COR-L47 (cell line): ENCODE results near the gene PTGER4.

Experiments
- DNase-seq: peaks from one replicate; lab custom pipeline; 2025; lab: John Stamatoyannopoulos, UW

Gene PTGER4

GRCh38 chr5:40669606-40670390 lies 9.9 kb upstream of the PTGER4 start:
- DNase-seq = no peak

GRCh38 chr5:40672425-40672824 lies 7.3 kb upstream of the PTGER4 start:
- no peak for DNase-seq

DNA sequence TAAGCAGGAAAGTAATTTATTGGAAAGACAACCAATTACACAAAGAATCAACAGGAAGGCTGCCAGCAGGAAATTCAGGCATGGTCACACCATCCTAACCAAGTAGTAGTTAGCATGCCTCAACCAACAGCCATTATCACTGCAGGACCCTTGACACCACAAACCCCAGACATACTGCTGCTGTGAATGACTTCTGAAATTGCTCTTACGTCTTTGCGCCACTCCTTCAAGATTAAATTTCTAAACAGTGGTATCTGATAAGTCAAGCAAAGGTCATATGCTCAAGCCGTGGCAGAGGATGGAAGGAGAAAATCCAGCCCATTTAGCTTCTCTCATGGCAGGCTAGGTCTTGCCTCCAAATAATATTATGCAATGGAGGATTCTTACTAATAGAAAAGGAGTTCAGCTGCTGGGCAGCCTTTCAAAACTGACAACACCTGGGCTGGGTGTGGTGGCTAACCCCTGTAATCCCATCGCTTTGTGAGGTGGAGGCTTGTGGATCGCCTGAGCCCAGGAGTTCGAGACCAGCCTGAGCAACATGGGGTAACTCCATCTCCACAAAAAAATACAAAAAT lies 5.0 kb upstream of the PTGER4 start:
- no peak for DNase-seq

- no peak for DNase-seq
Observed at GRCh38 chr5:40675396-40676133, 4.2 kb upstream of the PTGER4 start.

- DNase-seq = no peak
Observed at GRCh38 chr5:40676613-40677343, 2.9 kb upstream of the PTGER4 start.

DNA sequence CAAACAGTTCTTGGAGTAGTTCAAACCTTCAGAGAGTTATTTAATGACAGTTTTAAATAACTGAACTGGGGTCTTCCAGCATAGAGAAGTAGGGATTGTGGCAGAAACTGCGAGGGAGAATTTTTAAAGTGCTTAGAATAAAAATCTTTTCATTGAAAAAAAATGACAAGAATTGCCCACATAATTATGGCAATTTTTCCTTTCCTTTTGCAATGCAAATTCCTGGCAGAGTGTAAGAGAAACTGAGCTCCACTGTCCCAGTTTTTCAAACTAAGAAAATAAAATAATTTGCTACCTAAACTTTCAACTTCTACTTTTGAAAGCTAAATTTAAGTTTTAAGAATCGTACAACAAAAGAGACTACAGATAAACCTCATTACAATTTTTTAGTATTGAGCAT lies 2.3 kb upstream of the PTGER4 start:
- no peak for DNase-seq

DNA sequence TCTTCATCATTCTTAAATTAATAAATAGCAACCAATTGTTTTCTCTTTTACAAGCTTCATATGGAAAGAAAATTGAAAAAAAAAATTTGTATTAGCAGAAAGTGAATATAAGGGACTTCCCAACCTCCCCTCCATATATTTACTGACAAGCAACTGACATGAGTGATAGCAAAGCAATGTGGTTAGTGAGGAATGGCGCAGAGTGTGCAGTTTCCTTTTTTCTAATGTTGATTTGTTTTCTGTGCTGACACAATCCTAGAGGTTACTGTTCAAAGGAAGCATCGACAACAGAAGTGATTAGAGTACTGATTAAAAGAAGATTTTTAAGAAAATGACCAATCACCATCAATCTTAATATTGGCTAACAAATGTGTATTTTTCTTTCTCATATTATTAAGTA lies 1.7 kb upstream of the PTGER4 start:
- no peak for DNase-seq

DNA sequence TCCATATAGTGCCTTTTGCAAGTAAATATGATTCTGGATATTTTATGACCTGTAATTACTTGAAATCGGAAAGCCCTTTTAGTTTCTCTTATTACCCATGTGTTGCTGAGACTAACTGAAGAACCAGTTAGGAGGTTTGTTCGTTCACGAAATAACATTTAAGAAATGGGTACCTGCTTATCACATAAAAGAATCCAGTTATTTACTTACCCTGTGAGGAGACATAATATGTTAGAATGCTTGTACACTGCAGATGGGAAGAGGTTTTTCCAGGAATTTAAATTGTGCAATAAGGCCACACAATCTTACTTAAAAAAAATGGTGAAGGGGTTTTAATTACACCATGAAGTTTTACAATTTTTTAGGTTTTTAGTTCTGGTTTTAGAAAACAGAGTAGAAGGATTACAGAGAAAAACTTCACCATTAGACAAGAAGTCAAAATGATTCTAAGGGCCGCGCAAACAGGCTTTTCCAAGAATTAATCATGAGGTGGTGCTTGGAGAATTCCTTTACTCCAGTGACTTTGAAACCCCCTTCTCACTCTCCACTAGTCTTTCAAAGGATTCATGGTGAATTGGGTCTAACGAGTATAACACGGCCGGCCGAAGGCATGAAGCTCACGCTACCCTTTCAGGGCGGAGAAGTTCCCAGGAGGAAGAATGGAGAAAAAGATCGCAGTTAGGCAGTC lies 1.1 kb upstream of the PTGER4 start:
- no peak for DNase-seq

DNA sequence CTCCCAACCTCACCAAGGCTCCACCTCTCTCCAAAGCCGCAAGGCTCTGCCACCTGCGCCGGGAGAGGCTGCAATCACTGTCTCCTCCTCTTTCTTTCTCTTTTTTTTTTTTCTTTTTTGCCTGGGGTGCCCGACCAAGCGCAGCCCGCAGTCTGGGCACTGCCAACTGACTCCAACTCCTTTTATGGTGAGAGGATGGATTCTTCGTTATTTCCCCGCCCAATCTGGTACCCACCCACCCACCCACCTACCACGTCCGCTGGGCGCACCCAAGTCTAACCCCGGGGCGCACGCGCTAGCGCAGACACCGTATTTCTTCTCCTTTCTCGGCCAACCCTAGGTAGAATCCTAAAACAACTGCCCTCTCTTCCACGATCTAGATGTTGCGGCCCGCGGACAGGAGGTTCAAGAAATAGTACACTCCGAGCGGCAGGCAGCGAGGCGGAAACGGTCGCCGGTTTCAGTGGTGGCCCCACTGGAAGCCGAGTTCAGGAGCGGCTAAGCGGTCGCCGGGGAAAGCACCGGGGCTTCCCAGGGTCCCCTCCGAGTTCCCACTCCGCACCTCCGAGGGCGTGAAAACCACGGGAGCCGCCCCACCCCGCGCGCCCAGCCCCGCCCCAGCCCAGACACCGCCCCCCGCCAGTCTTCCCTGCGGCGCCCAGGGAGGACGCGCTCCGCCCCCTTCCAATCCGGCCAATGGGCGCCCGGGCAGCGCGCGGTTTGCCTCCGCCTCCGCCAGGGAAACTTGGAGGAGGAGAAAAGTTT lies 385 bp upstream of the PTGER4 start:
- no peak for DNase-seq

GRCh38 chr5:40680741-40681362 lies 1.1 kb downstream of the PTGER4 start:
- DNase-seq = no peak

DNA sequence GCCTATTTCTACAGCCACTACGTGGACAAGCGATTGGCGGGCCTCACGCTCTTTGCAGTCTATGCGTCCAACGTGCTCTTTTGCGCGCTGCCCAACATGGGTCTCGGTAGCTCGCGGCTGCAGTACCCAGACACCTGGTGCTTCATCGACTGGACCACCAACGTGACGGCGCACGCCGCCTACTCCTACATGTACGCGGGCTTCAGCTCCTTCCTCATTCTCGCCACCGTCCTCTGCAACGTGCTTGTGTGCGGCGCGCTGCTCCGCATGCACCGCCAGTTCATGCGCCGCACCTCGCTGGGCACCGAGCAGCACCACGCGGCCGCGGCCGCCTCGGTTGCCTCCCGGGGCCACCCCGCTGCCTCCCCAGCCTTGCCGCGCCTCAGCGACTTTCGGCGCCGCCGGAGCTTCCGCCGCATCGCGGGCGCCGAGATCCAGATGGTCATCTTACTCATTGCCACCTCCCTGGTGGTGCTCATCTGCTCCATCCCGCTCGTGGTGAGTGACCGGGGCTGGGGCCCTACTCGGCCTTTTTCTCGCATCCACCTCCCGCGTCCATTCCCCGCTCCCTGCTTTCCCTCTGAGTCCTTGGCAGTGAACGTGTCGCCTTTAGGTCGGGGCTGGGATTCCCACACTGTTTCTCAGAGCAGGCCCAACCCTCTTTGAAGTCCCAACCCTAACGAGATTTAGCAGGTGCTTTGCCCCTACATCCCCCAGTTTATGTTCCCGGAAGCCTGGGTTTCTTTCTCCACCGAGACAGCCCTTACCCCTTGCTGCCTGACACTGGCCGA lies 1.8 kb downstream of the PTGER4 start:
- no peak for DNase-seq

DNA sequence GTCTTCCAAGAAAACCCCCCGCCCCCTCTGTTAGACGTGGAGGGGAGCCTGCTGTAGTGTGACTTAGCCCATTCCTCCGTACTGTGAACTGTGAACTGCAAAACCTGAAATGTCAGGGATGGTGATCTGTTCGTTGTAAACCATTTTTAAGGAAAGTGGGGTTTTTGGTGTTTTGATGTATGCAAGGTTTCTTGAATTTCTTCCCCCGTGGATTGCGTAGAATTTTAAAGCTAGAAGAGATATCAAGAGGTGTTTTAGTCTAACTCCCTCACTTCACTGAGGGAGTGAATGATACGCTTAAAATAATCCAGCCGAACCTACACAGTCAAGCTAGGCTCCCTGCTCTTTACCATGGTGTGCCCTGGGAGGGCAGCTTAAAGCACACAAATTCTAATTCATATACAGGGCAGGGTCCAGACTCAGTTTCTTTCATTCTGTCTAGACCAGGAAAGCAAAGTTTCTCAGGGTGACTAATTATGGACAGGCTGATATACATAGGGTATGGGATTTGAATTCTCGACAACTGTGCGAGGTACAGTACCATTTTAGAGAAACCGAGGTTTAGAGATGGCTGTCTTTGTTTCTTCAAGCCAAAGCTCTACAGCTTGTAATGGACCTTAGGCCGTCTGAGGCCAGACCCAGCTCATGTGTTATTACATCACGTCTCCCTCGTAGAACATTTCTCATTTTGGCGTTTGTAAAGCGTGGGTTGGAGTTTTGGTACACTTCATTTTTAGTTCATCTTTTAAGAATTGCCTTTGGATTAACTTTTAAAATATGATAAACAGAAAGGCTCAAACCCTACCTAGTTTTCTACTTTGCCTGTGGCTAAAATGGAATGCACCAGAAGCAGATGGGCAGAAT lies 2.7 kb downstream of the PTGER4 start:
- no peak for DNase-seq

DNA sequence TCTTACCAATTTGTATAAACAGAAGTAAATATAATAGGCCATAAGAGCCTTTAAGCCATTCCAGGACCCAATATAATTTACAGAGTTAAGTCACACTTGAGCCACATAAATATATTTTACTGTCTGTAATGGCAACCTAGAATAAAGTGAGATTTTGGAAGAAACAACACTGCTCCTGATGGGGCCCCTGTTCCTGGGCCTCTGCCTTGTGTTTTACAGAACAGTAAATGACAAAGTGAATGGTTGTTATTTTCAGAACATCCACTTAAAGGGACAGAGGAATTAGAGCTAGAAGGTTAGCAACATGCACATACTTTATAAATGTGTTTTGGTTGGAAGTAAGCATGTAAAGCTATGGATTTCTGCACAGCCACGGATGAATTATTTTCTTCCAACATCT lies 3.6 kb downstream of the PTGER4 start:
- DNase-seq = no peak

GRCh38 chr5:40685193-40685592 lies 5.5 kb downstream of the PTGER4 start:
- no peak for DNase-seq

DNA sequence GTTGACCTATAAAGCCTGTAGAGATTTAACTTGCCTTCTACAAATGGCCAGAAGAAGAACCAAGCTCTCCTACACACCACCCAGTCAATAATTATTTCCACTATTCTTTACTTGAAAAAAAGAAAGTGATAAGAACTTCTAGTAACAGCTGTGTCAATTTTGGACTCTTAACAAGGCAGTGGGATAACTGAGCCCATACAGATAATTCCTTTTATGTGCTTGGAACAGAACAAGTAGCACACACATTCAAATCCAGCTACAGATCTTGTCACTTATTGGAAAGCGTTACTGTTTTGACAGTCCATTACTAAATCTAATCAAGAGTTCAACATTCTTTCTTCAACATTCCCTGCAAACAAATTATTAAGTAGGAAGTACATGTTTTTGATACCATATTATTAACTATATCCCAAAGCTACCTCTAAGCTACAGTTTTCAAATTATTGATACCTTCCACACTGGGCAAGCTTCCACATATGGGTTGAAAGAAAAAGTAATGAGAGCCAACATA lies 6.3 kb downstream of the PTGER4 start:
- no peak for DNase-seq

- no peak for DNase-seq
Observed at GRCh38 chr5:40687321-40687720, 7.6 kb downstream of the PTGER4 start.

DNA sequence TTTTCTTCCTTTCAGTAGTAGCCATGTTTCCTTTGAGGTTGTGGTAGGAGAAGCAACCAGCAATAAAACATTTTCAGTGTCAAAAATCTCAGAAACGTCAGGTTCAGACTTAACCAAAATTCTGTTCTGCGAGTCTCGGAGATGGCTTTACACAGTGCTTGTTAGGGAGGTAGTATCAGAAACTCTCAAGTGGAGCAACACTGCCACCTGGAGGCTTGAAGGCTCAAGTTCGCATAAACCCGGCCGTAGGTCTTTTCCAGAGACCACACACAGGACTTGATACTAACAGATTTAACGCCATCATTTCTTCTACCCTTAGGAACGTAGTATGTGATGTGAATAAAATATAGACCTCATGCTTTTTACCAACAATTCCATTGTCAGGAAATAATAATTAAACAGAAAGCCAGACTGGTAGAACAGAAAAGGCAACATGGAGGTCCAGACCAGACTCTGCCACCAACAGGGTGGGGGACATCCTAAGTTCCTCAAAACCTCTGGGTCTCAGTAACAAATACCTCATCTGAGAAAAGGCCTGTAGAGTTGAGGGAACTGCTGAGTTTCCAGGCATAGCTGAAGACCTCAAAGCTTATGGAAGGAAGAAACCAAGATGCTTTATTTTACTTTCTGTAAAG lies 8.5 kb downstream of the PTGER4 start:
- peak; percentile 64 for DNase-seq

GRCh38 chr5:40688996-40689395 lies 9.3 kb downstream of the PTGER4 start:
- DNase-seq = no peak
